Breast epithelium (tissue), 4 donors: Measurements from ENCODE around the gene TCOF1. TPM values are rescaled to one million over a fixed set of nuclear protein-coding genes. Genes with fewer than 3 reads are reported as not detected.
A peak's percentile ranks its signal among the peaks of the same experiment; 100 is the strongest.
"Not testable (repeated sequence)": the region's sequence is repeated elsewhere in the genome, so short reads cannot be mapped to it uniquely, and the experiment has no call there.

Source experiments
- DNase-seq, 2 donors: peaks; one replicate each; pipeline ENCODE4 v3.0.0-alpha.2; 2019; ENCODE audit warnings: low spot score in 2 of 2
- H3K27ac ChIP-seq, 2 donors: fragments of 200-600 bp; sonication (generic) in 1 of 2; one replicate each; pipeline ENCODE4 v1.5.1; 2016 to 2019; ENCODE audit warnings: mild to moderate bottlenecking in 1 of 2
- H3K27me3 ChIP-seq, 2 donors: fragments of 200-600 bp; sonication (generic) in 1 of 2; one replicate each; pipeline versions ENCODE4 v1.5.1 to v1.6.0; 2017 to 2019; ENCODE audit warnings: control low read depth in 1 of 2, mild to moderate bottlenecking in 1 of 2
- H3K36me3 ChIP-seq: fragments of 200-600 bp; one replicate; pipeline ENCODE4 v1.5.1; 2019
- H3K4me1 ChIP-seq, 2 donors: fragments of 200-600 bp; sonication (generic); one replicate each; pipeline ENCODE4 v1.5.1; 2016 to 2019; ENCODE audit warnings: control low read depth in 1 of 2
- H3K4me3 ChIP-seq, 3 donors: fragments of 200-600 bp; sonication (generic); 1 replicate in 2 of 3; 2 replicates in 1 of 3; pipeline ENCODE4 v1.5.1; 2016 to 2019; ENCODE audit warnings: mild to moderate bottlenecking in 3 of 3, moderate library complexity in 2 of 3
- H3K9me3 ChIP-seq, 2 donors: fragments of 200-600 bp; sonication (generic) in 1 of 2; one replicate each; pipeline ENCODE4 v1.5.1; 2016 to 2019; ENCODE audit warnings: control low read depth in 1 of 2
- POLR2A ChIP-seq: fragments of 450-650 bp; IDR thresholded peaks from one replicate; pipeline ENCODE4 v1.6.1; 2016; ENCODE audit warnings: antibody characterized with exemption, mild to moderate bottlenecking, moderate library complexity
- POLR2AphosphoS5 ChIP-seq, 3 donors: sonication (generic); formaldehyde crosslinking; IDR thresholded peaks; one replicate each; pipeline ENCODE4 v1.6.1; 2017; ENCODE audit warnings: antibody characterized with exemption in 3 of 3
- intact Hi-C: fragments of 100-400 bp; cut with DNase I; formaldehyde crosslinking; loops from one replicate; pipeline ENCODE4 v1.15.1; 2023; ENCODE audit warnings: low total_unique reads
- total RNA-seq, 3 donors: library from RNA; depleted of rRNA; stranded (reverse); fragments of >200 nt; gene quantifications; one replicate each; pipeline ENCODE4 v1.1.0, GENCODE V29; 2016
- TF ChIP-seq, protein P1 (sequence below), 3 donors: fragments of 450-650 bp; IDR thresholded peaks; one replicate each; pipeline ENCODE4 v1.5.1; 2016 to 2017; ENCODE audit warnings: antibody characterized with exemption in 3 of 3, mild to moderate bottlenecking in 3 of 3, moderate library complexity in 3 of 3

TCOF1 gene
- total RNA-seq, 3 donors from 2014 or later = 20.6 to 37.7 (median 36.1) TPM

DNA sequence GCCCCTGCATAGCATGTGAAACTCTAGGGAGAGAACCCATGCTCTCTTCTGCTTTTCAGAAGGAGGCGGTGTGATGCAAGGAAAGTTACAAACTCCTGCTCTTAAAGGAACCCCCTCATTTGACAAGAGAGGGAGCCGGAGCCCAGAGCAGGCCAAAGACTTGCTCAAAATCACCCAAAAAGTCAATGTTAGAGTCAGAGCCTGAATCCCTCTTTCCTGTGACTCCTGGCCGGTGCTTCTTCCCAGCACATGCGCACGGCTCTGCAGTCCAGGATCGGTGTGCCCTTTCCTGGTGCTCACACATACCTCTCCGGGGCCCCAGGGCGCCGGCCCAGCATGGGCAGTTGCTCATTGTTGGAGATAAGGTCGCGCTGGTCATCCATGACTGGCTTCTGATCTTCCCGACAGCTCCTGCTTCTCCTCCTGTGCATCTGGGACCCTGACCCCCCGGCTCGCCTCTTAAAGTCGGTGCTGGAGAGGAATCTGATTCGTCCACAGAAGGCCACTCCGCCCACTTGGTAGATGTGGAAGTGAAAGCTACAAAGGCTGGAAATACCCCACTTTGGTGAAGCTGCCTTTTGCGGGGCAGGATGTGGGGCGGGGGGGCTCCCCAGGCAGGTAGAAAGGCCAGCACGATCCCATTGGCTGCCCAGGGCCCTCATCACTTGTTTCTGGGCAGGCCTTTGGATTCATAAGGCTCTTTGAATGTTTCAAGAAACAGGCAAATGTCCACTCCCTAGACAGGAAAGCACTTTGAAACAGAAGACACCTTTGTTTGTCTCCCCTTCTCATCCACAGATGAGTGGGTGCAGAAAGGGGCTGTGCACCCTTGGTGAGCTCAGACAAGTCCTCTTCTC lies 55.0 kb downstream of the TCOF1 start, which contains the start of gene CD74:
CD74 (minus strand) TSS at position 592 of the 857 bp plus-strand sequence; CDS start at position 431, 161 bp downstream.
- Histone ChIP-seq H3K4me3 (peak within 1 kb of the TSS; percentile 45 to 77 (median 60)), H3K4me1 (peaks cover 0 to 6% of the 10 kb centered on the region in 2 donors), H3K27ac (peak within 1 kb of the TSS; percentile 85 to 88), H3K9me3 (no peaks in the 10 kb centered on the region), H3K27me3 (no peaks in the 10 kb centered on the region), H3K36me3 (no peaks in the 10 kb centered on the region)
- TF ChIP-seq POLR2A (no peak), POLR2AphosphoS5 (IDR thresholded peaks at IDR 0.05) (peak; percentile 44 to 78 (median 57))
- DNase-seq = peak; percentile 75 to 90
- intact Hi-C loops = no loop called here

DNA sequence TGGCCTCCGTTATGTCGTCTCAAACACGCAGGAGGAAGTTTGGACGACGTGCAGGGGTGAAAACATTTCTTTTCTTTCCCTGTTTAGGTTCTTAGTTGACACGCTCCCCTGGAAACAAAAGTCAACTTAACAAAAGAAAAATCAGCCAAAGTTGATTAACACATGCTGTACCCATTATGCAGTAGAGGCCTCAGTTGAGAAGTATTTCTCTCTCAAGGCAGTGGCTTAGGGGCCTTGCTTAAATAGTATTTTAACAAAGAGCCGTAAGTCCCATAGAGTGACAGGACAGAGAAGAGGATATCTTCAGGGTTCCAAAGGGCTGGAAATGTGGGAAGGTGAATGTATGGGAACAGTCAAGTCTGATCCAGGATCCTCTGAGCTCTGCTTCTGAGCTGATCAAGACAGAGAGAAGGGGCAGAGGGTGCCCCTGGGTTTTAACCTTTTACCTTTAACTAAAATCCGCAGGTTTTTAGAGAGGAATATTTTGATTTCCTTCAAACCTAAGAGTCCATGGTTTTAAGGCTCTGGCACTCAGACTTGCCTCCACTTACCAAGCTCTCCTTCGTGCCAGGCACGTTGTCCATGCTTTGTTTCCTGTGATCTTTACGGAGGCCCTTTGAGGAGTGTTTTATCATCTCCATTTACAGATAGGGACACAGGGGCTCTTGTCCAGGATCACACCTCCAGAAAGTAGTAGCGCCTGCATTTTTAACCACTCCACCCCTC lies 55.8 kb downstream of the TCOF1 start:
- Histone ChIP-seq H3K27me3 (no peaks in the 10 kb centered on the region), H3K4me3 (peak overlapping the region in 2 of 3 donors; percentile 60 to 77), H3K36me3 (no peaks in the 10 kb centered on the region), H3K4me1 (peaks cover 0 to 6% of the 10 kb centered on the region in 2 donors), H3K9me3 (no peaks in the 10 kb centered on the region), H3K27ac (peak overlapping the region; percentile 85 to 88)
- no peak for TF ChIP-seq POLR2A
- no peak for DNase-seq
- intact Hi-C loops = no loop called here

DNA sequence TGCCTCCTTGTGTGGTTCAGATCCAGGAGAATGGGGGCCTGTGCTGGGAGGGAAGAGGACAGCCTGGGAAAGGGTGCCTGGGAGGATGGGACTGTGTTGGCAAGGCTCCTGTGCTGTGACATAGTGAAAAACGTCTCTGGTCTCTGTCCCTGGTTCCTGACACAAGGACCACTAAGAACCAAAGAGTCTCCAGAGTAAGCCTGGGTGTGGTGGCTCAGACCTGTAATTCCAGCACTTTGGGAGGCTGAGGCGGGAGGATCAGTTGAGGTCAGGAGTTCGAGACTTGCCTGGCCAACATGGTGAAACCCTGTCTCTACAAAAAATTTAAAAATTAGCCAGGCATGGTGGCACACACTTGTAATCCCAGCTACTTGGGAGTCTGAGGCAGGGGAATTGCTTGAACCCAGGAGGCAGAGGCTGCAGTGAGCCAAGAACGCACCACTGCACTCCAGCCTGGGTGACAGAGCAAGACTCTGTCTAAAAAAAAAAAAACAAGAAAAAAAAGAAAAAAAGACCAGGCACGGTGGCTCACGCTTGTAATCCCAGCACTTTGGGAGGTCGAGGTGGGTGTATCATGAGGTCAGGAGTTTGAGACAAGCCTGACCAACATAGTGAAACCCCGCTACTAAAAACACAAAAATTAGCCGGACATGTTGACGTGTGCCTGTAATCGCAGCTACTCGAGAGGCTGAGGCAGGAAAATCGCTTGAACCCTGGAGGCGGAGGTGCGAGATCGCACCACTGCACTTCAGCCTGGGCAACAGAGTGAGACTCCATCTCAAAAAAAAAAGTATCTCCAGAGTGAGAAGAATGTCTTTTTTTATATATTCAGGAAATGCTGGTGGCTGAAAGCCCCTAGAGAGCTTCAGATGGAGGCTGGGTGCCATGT lies 56.6 kb downstream of the TCOF1 start:
- intact Hi-C loops, H3K36me3 ChIP-seq, DNase-seq, H3K4me3 ChIP-seq, H3K9me3 ChIP-seq, H3K4me1 ChIP-seq, H3K27me3 ChIP-seq: not testable (repeated sequence)
- H3K27ac ChIP-seq = peak overlapping the region; percentile 85 to 88

DNA sequence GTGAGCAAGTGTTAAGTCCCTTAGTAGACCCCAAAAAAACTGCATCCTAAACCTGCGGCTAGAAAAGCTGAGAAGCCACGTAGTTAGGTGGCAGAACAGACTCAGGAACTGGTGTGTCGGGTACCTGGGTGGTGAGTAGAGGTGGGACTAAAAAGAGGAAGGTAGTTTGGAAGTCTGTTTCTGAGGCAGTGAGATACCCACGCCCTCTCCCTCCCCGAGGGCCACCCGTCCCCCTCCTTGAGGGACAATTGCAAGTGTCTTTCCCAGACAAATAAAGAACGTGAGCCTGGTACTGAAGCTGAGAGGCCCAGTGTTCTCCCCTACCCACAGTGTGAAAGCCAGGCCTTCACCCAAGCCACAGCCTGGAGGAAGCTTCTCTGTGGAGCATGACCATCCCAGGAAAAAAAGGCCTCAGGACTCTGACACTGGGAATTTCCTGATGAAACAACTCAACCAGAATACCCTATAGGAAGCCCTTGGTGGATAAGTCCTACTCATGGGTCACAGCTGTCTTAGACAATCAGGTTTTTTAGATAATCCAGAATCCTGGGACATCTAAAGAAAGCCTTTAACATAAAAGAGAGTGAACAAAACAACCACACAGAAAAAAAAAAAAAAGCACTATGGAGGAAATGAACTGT lies 62.3 kb downstream of the TCOF1 start:
- TF ChIP-seq POLR2AphosphoS5 (IDR thresholded peaks at IDR 0.05) (no peak), POLR2A (no peak)
- TF ChIP-seq, protein P1, sequence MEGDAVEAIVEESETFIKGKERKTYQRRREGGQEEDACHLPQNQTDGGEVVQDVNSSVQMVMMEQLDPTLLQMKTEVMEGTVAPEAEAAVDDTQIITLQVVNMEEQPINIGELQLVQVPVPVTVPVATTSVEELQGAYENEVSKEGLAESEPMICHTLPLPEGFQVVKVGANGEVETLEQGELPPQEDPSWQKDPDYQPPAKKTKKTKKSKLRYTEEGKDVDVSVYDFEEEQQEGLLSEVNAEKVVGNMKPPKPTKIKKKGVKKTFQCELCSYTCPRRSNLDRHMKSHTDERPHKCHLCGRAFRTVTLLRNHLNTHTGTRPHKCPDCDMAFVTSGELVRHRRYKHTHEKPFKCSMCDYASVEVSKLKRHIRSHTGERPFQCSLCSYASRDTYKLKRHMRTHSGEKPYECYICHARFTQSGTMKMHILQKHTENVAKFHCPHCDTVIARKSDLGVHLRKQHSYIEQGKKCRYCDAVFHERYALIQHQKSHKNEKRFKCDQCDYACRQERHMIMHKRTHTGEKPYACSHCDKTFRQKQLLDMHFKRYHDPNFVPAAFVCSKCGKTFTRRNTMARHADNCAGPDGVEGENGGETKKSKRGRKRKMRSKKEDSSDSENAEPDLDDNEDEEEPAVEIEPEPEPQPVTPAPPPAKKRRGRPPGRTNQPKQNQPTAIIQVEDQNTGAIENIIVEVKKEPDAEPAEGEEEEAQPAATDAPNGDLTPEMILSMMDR (IDR thresholded peaks at IDR 0.05) = no peak
- DNase-seq = no peak
- H3K27me3 ChIP-seq = no peaks in the 10 kb centered on the region
- no peaks in the 10 kb centered on the region for H3K9me3 ChIP-seq
- intact Hi-C loops = no loop called here
- no peak overlapping the region for H3K4me3 ChIP-seq
- H3K27ac ChIP-seq = no peak overlapping the region
- H3K4me1 ChIP-seq = no peaks in the 10 kb centered on the region
- no peaks in the 10 kb centered on the region for H3K36me3 ChIP-seq

DNA sequence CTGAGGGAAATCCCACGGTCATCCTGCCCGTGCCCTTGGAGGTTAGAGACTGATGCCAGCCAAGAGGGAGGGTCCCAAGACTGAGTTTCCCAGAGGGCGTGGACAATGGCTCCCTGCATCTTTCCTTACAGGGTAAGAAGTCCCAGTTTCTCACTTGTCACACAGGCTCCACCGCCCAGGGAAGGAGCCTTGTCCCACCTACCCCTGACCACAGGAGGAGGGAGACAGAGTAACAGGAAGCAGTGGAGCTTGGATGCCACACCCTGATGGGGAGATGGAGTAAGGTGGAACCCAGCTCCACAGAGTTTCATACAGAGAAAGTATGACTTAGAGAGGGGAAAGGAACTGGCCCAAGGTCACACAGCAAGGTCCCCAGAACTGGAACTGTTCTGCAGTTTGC lies 64.6 kb downstream of the TCOF1 start:
- DNase-seq = no peak
- Histone ChIP-seq H3K36me3 (no peaks in the 10 kb centered on the region), H3K27me3 (no peaks in the 10 kb centered on the region), H3K27ac (no peak overlapping the region), H3K9me3 (no peaks in the 10 kb centered on the region), H3K4me1 (no peaks in the 10 kb centered on the region), H3K4me3 (no peak overlapping the region)
- TF ChIP-seq POLR2AphosphoS5 (IDR thresholded peaks at IDR 0.05) = no peak
- TF ChIP-seq, protein P1 (IDR thresholded peaks at IDR 0.05) = no peak
- TF ChIP-seq POLR2A = no peak
- intact Hi-C loops = no loop called here

DNA sequence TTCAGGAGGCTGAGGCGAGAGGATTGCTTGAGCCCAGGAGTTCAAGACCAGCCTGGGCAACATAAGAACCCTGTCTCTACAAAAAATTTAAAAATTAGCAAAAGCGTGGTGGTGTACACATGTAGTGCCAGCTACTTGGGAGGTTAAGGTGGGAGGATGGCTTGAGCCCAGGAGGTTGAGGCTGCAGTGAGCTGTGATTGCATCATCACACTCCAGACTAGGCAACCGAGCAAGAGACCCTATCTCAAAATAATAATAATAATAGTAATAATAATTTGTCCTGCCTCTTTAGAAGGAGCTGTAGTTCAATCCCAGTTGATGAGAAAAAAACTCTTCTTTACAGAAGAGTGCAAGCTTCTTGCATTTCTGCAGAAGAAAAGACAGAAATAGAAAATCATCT lies 65.3 kb downstream of the TCOF1 start:
- DNase-seq = no peak
- H3K36me3 ChIP-seq = no peaks in the 10 kb centered on the region
- no peaks in the 10 kb centered on the region for H3K9me3 ChIP-seq
- no peaks in the 10 kb centered on the region for H3K4me1 ChIP-seq
- no peak overlapping the region for H3K27ac ChIP-seq
- no peaks in the 10 kb centered on the region for H3K27me3 ChIP-seq
- H3K4me3 ChIP-seq = no peak overlapping the region
- intact Hi-C loops = no loop called here
- TF ChIP-seq, protein P1 (IDR thresholded peaks at IDR 0.05) = no peak
- TF ChIP-seq POLR2A (no peak), POLR2AphosphoS5 (IDR thresholded peaks at IDR 0.05) (no peak)

DNA sequence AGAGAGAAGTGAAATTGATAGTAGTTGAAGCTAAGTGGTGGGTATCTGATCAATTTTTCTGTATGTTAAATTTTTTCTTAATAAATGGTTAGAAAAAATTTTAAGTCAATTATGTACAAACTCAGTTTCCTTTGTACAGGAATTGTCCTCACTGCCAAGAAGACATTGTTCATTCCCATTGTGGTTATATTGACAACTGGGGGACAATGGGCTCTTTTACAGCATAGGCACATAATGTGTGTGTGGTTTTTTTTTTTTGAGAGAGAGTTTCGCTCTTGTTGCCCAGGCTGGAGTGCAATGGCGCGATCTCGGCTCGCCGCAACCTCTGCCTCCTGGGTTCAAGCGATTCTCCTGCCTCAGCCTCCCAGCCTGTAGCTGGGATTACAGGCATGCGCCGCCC lies 68.7 kb downstream of the TCOF1 start:
- not testable (repeated sequence) for DNase-seq, H3K36me3 ChIP-seq

More for the DNA sequence above, 68.7 kb downstream of the TCOF1 start:
- H3K4me3 ChIP-seq, intact Hi-C loops, H3K4me1 ChIP-seq, H3K9me3 ChIP-seq, H3K27me3 ChIP-seq, H3K27ac ChIP-seq: not testable (repeated sequence)
